HG03103 (cell line): ENCODE data around the gene LUZP2.

Experiments
- ATAC-seq: cut with Tn5 transposase; IDR thresholded peaks from one replicate; pipeline ENCODE4 v1.9.1; 2021; ENCODE audit warnings: low read depth; ENCODE audit not compliant: unreplicated experiment

The LUZP2 gene

DNA sequence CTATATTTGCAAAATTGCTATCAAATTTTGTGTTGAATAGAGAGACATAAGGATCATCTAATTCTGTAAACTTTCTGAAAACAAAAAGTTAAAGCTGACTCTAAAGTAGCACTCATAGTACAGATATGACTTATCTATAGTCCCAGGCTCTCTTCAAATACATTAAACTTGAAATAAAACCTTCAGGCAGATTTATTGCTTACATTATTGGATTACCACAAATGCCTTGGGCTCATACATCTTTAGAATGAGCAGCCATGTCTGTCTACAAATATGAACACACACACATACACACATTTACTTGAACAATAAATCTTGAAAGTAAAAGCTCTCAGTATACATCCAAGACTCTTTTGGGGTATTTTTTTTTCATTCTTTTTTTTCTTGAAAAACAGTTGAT, 207.9 kb downstream of the LUZP2 start:
- ATAC-seq, result no peak

DNA sequence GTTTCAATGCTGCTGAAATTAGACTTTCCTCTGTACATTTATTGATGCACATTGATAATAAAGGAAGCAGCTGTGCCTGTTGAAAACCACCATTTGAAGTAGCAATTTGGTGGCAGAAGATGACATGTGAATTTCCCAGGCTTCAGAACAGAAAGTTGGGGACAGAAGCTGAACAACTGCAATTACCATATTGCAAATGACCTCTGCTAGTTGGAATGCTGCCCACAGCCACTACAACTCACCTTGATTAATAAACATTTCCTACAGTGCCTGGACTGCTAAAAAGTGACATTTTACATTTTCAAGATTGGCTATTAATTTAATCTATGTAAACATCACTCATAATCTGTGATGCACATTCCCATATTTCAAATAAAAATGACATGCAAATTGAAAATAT, 208.6 kb downstream of the LUZP2 start:
- ATAC-seq, result no peak

DNA sequence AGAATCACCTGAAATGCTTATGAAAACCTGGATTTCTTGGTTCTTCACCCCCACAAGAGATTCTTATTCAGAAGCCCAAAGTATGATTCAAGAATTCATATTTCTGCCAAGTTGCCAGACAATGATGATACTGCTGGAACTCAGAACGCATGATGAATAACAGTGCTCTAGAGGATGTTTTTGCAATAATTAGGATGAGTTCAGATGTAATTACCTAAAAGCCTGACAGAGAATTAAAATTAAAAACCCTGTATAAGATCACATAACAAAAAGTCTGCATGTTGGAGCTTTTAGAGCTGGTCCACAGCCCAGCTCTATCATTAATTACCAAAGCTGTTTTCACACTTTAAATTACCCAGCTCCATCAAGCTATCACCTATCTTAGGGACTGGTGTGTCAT, 211.8 kb downstream of the LUZP2 start:
- no peak for ATAC-seq

DNA sequence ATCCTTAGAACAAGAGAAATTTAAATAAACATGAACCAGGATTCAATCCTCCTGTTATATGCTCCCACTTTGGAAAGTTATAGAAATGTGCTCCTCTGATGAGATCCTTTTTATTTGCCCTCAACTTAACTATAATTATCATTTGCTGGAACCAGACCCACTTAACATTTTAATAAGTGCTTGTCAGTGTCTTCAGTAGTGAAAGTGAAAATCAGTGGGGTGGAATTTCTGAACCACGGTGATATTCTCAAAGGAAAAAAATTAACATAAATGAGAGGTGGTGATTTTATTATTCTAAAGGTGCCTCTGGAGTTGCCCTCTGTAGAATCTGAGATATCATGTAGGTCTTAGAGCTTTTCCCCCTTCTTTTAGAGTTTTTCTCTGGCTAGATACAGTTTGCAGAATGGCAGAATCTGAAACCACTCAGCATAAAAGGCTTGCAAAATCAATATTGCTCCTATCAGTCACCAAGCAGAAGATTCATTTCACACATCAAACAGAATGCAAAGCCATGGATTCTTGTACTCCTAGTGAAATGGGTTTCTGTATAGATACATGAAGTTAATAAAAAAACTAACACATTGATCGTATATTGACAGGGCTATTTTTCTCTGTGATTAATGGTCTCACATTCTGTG, 213.2 kb downstream of the LUZP2 start:
- ATAC-seq, result no peak

DNA sequence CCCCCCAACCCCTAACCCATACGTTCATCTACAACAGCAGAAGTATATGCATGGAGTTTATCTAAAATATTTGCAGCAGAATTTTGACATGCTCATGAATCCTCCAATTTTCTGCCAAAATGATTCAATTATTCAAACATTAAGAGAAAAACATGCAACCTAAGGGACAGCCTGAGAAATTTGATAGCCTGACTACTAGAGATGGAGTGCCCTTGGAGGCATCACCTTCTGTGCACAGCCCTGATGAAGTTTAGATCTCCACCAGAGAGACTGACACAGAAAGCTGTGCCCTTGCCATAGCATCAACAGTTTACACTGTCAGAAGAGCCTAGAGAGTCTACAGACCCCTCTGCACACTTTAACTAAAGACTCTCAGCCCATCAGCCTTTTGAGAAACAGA, 217.7 kb downstream of the LUZP2 start:
- ATAC-seq, result no peak

DNA sequence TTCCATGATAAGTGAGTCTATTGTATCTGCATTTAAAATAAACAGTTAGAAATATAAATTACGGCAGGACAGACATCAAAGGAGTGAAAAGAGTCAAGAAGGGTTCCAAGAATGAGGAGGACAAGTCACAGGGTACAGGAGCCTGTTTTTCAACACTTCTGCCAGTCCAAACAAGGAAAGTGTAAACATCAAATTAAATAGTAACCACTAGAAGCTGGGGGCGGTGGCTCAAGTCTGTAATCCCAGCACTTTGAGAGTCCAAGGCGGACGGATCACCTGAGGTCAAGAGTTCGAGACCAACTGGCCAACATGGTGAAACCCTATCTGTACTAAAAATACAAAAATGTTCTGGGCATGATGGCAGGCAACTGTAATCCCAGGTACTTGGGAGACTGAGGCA, 219.6 kb downstream of the LUZP2 start:
- ATAC-seq, result no peak

DNA sequence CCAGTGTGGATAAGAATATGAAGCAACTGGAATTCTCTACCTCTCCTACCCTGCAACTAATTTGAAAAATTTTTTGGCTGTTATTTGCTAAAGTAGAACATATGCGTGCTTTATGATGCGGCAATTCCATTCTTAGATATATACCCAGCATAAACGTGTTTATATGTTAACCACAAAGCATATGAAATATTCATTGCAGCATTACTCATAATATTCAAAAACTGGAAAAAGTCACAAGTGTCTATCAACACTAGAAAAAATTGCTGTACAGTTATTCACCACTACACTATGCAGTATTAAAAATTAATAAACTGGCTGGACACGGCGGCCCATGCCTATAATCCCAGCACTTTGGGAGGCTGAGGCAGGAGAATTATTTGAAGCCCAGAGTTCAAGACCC, 226.4 kb downstream of the LUZP2 start:
- ATAC-seq, result no peak

DNA sequence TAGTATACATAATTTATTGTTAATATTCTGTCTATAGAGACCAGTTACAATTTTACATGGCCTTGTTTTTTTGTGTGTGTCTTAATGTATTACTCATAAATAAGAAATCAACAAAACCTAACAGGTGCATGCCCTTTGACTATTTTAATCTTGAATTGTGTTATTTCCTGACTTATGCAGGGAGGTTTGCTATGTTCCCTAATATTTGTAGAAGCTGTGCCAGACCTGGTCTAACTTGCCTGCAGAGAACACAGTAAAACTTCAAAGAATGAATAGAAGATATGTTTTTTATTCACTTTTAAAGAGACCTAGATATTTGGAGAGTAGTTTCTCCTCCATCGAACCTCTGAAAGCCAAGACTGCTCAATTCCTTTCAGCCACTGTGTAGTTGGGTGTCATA, 234.7 kb downstream of the LUZP2 start:
- no peak for ATAC-seq

DNA sequence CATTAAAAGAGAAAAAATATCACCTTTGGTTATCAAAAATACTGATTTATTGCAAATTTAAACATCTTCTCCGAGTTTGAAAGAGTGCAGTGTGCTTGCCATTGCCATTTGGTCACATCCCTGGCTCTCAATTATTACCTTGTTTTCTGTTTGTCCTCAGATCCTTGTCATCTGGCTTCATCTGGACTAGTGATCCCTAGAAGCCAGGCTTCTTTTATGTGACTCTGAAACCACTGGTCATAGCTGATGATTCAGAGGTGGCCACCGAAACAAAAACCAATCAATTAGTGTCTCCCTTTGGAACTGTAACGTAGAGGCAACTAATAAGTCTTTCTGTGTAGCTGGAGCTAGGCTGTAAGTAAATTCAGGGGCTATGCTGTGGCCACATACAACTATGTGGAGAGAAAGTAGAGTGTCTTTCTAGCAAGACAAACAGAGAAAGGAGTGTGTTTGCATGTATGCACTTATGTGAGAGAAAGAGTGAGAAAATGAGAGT, 237.9 kb downstream of the LUZP2 start:
- no peak for ATAC-seq

DNA sequence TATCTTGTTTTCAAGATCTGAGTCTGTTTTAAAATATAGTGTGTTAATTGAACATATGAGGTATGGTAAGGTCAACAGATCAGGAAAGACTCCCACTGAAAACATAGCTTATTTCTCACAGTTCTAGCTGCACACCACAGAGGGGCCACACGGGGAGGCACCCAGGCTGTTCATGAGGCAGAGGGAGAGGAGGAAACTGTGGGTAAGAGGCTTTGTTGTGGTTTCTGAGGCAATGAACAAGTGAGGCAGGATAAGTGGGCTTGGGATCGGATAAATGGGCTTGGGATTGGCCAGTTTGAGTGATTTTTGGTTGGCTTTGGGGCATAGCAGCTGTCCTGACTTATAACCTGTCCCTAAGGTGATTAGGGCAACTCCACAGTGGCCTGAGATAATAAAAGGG, 242.1 kb downstream of the LUZP2 start:
- no peak for ATAC-seq

DNA sequence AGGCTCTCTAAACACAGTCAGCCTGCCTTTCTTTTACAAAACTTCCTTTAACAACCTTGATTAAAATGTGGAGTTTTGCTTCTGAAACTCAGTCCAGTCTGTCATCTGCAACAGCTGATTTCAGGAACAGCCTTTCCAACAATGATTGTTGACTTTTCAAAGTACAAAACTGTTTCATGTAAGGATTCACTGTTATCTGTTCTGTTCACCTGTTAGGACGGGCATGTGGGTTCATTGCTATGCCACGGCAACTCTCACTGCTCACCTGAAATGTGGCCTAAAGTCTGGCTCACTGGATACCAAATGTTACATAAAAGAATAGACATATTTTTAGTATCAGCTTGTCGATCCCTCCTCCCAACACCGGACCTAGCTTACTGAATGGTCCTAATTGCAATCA, 242.8 kb downstream of the LUZP2 start:
- ATAC-seq, result no peak

DNA sequence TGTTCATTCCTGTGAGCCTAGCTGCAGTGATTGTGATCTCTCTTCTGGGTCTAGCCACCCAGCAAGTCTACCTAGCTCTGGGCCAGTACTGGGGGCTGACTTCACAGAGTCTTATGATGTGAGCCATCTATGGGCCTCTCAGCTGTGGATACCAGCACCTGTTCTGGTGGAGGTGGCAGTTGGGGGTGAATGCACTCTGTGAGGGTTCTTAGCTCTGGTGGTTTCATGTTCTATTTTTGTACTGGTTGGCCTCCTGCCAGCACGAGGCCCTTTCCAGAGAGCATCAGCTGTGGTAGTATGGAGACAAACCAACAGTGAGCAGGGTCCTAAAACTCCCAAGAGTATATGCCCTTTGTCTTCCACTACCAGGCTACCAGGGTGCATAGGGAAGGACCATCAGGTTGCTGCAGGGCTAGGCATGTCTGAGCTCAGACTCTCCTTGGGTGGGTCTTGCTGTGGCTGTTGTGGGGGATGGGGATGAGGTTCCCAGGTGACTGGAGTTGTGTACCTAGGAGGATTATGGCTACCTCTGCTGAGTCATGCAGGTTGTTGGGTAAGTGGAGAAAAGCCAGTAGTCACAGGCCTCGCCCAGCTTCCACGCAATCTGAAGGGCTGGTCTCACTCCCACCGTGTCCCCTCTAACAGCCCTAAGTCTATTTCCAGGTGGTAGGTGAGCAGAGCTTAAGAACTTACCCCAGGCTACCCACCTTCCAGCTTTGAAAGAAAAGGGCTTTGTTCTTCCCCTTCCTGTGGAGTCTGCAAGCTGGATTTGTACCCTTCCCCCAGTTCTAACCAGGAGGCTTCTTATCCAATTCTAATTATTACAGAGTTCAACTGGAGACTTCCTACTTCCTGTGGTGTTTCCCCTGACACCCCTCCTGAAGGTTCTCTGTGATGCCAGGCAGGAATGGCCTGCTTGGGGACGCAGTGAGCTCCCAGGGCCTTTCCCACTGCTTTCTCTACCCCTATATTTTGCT, 250.7 kb downstream of the LUZP2 start:
- peak; percentile 63 for ATAC-seq

DNA sequence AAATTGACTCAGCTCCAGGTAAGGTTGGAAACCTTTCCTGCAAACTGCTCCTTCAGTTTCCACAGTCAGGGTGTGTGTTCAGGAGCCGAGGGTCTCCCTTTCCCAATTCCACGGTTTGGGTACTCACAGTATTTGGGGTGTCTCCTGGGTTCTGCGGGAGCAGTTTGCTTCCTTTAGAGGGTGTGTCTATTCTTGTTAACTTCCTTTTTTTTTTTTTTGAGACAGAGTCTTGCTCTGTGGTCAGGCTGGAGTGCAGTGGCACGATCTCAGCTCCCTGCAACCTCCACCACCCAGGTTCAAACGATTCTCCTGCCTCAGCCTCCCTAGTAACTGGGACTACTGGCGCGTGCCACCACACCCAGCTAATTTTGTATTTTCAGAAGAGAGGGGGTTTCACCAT, 251.4 kb downstream of the LUZP2 start:
- ATAC-seq, result no peak

DNA sequence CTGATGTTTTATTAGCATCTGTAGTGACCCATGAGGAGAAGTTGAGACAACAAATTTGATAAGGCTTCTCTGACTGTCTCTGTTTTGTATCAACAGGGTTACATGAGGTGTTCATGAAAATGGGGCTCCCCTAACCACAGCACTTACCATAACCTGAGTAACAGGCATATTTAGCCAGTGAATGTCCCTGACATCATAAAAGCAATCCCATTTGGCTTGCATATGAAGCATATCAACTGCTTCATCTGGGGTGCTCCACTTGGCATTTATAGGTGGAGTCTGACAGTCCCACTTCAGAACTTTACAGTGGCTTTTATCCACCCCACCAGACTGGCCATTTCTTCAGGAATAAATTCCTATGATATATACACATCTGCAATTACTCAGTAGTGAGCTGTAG, 257.6 kb downstream of the LUZP2 start:
- ATAC-seq, result no peak

DNA sequence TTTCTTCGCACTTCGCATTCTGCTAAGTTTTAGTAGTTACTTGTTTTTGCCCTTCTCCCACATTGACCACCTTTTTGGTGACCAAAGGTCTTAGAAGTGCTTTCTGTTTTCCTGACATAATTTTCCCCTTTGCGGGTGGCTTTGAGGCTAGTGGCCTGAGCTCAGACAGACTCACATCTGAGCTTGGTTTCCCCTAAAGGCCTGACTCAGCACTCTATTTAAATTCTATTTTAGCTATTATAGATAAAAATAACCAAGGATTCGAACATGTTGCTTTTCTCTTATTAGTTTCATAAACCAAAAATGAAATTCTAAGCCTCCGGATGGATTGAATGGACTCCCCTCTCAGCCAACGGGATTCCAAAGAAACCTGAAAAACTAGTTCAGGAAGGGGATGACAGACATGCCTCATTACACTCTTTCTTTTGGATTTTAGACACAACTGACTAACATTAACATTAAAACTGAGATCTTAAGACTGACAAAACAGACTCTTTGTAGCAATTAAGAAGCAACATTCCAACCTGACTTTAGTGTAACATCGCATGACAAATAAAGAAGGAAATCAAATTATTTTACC, 258.5 kb downstream of the LUZP2 start:
- ATAC-seq, result no peak

DNA sequence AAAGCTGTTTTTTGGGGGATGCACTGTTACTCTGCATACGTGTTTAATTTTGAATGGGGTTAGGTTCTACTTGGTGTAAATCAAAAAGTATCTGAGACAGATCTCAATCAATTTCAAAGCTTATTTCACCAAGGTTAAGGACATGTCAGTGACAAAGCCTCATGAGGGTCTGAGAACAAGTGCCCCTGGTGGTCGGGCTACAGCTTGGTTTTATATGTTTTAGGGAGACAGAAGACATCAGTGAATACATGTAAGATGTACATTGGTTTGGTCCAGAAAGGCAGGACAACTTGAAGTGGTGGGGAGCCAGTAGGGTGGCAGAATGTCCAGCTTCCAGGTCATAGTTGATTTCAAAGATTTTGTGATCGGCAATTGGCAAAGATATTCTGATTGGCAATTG, 262.9 kb downstream of the LUZP2 start:
- no peak for ATAC-seq

DNA sequence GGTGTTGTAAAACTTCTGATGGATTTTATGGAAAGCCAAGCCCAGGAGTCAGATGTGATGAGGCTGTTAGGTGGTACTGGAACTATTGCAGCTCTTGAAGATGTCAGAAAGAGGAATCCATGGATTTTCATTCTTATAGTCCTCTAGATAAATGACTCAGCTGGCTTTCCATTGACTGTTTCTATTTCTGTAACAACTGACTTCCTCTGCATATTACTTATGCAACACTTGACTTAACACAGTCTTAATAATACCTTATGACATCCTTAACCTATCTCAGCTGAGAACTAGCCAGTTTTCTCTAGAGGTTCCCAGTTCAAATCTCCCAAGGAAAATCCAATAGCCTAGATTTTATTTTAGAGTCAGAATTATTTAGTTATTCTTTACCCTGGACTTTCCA, 263.8 kb downstream of the LUZP2 start:
- ATAC-seq, result no peak

DNA sequence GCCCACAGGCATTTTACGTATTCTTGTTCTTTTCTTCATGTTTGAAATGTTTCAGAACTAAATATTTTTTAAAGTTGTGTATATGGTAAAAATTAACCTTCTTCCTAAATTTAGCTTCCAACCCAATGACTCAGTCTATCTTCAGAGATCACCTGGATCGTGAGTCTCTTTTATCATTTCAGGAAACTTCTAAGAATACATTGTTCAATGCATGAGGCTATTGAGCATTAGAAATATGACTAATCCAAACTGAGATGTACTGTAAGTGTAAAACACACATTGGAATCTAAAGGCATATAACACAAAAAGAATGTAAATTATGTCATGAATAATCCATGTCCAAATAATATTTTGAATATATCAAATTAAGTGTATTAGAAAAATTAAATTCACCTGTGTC, 265.2 kb downstream of the LUZP2 start:
- ATAC-seq, result no peak

DNA sequence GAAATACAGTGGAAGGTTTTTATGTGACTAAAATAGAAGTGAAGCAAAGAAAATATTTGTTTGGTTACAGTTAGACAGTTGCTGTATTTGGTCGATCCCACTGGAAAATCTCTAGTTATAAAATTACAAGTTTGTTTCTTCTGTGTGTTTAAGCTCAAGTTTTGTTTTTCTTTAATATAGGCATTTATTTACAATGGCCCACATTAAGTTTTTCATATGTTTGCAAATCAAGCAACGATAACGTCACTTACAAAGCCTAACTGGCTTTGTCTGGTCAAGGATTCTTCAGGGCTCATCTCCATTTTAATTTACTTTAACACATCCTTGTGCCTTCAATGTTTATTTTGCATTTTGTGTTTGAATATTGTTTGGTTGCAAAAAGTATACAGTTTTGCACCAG, 270.6 kb downstream of the LUZP2 start:
- no peak for ATAC-seq

DNA sequence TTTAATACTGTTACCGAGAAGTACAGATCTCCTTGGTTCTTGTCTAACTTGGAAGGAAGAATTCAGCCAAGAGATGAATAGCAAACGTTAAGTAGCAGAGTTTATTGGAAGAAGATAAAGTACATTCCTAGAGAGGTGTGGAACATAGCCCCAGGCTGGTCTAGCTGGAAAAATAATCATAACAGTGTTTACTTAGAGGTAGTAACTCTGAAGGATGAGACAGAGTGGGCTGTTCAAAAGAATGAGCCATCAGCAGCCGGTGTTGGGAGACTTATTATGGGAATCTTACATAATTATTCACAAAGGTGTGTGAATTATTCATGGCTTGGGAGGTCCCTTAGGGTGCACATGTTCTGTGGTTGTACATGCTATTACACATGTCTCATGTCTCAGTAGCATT, 276.5 kb downstream of the LUZP2 start:
- ATAC-seq, result no peak

DNA sequence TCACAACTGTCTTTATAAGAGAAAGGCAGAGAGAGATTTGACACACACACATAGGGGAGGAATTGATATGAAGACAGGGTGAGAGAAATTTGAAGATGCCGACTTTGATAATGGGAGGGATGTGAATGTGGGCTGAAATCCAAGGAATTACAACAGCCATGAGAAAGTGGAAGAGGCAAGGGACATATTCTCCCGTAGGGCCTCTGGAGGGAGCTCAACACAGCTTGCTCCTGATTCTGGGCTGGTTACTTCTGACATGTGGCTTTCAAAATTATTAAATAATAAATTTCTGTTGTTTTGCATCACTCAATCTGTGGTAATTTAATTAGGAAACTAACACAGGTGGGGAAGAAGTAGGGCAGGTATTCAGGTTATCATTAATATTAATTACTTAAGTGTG, 282.9 kb downstream of the LUZP2 start:
- no peak for ATAC-seq

DNA sequence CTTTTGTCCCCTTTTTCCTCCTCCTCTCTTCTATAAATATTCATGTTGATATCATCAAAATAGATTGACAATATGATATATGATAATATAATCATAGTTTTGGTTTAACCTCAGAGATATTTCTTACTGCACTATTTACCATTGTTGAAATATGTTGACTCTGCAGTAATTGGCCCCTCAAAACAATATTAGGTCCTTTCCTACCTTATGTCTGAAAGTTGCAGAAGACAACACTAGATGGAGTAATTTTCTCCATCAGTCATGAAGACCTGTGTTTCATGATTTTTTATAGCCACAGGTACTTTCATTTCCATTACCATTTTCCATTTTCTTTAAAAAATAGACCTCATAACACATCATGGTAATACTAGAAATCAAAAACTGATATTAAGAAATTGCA, 284.4 kb downstream of the LUZP2 start:
- no peak for ATAC-seq
